H1 (cell line): Measurements from ENCODE around the gene CHI3L1. TPM values are rescaled to one million over a fixed set of nuclear protein-coding genes. Genes with fewer than 3 reads are reported as not detected.

ENCODE experiments used
- CTCF ChIA-PET: fragments of 300-600 bp; sonication (Branson Sonifier 250); formaldehyde crosslinking; loops from one replicate; lab custom pipeline; 2021; ENCODE audit not compliant: partially characterized antibody; lab: Charles Lee
- POLR2A ChIA-PET: fragments of 300-600 bp; sonication (Branson Sonifier 250); formaldehyde crosslinking; loops from one replicate; lab custom pipeline; 2021; ENCODE audit warnings: inconsistent platforms; ENCODE audit not compliant: partially characterized antibody; lab: Charles Lee
- DNase-seq, 2 experiments: peaks; one replicate each; pipeline versions ENCODE4 v3.0.0 to v3.0.0-alpha.2; 2010 to 2022; ENCODE audit warnings: low spot score in 2 of 2, low read depth in 1 of 2, mixed read lengths in 1 of 2
- FAIRE-seq: peaks from 2 replicates; lab custom pipeline; 2011; peaks lifted over from hg19 to GRCh38; lab: Jason Lieb, UNC
- H2AFZ ChIP-seq: 2 replicates; pipeline ENCODE4 v1.8.1; 2012; ENCODE audit warnings: low read length, inconsistent platforms
- H2AK5ac ChIP-seq: 2 replicates; pipeline ENCODE4 v1.6.1; 2013; ENCODE audit warnings: low read depth, low read length
- H2BK120ac ChIP-seq: replicated peaks from 2 replicates; pipeline ENCODE3; 2013; ENCODE audit warnings: low read depth, low read length, inconsistent platforms
- H2BK12ac ChIP-seq: 2 replicates; pipeline ENCODE4 v1.6.1; 2013; ENCODE audit warnings: low read depth, low read length
- H2BK15ac ChIP-seq: 2 replicates; pipeline ENCODE4 v1.6.1; 2013; ENCODE audit warnings: low read length
- H2BK20ac ChIP-seq: 2 replicates; pipeline ENCODE4 v1.6.1; 2013; ENCODE audit warnings: low read length
- H2BK5ac ChIP-seq: 2 replicates; pipeline ENCODE4 v1.6.1; 2013; ENCODE audit warnings: low read depth, low read length
- H3K14ac ChIP-seq: 2 replicates; pipeline ENCODE4 v1.6.1; 2013; ENCODE audit warnings: inconsistent platforms; ENCODE audit not compliant: insufficient read length
- H3K18ac ChIP-seq: 2 replicates; pipeline ENCODE4 v1.6.1; 2013; ENCODE audit warnings: low read length; ENCODE audit errors: extremely low read depth
- H3K23ac ChIP-seq: 2 replicates; pipeline ENCODE4 v1.6.1; 2013; ENCODE audit warnings: inconsistent platforms; ENCODE audit not compliant: insufficient read length
- H3K23me2 ChIP-seq: 2 replicates; pipeline ENCODE4 v1.6.1; 2013; ENCODE audit warnings: low read depth, low read length
- H3K27ac ChIP-seq: 2 replicates; pipeline ENCODE4 v1.6.1; 2011; ENCODE audit warnings: low read depth, low read length, inconsistent platforms
- H3K27me3 ChIP-seq, 4 experiments: replicated peaks in 1 of 4; 1 replicate in 1 of 4; 2 replicates in 3 of 4; pipeline versions ENCODE4 v1.6.1 to v1.8.1; 2011 to 2013; ENCODE audit warnings: low read length in 3 of 4, mild to moderate bottlenecking in 3 of 4, inconsistent platforms in 2 of 4, mixed read lengths in 2 of 4, moderate library complexity in 1 of 4; ENCODE audit not compliant: control insufficient read depth in 3 of 4, insufficient read depth in 3 of 4; ENCODE audit errors: extremely low read depth in 1 of 4
- H3K36me3 ChIP-seq, 4 experiments: 2 replicates each; pipeline versions ENCODE4 v1.6.1 to v1.8.1; 2011 to 2013; ENCODE audit warnings: mild to moderate bottlenecking in 4 of 4, low read length in 3 of 4, moderate library complexity in 2 of 4, control low read depth in 1 of 4, inconsistent platforms in 1 of 4; ENCODE audit not compliant: insufficient read depth in 4 of 4, control insufficient read depth in 2 of 4
- H3K4ac ChIP-seq: replicated peaks from 2 replicates; pipeline ENCODE3; 2013; ENCODE audit warnings: low read length, low read depth, mixed read lengths, inconsistent platforms; ENCODE audit not compliant: insufficient read length
- H3K4me1 ChIP-seq, 4 experiments: replicated peaks in 1 of 4; 1 replicate in 1 of 4; 2 replicates in 3 of 4; pipeline versions ENCODE4 v1.6.1 to v1.8.1; 2011 to 2013; ENCODE audit warnings: low read length in 3 of 4, inconsistent platforms in 2 of 4, mixed read lengths in 1 of 4; ENCODE audit not compliant: insufficient read depth in 4 of 4, control insufficient read depth in 3 of 4
- H3K4me2 ChIP-seq, 2 experiments: 2 replicates each; pipeline versions ENCODE4 v1.6.1 to v1.8.1; 2011 to 2013; ENCODE audit warnings: low read depth in 2 of 2, low read length in 2 of 2, control low read depth in 1 of 2, inconsistent platforms in 1 of 2, mild to moderate bottlenecking in 1 of 2; ENCODE audit not compliant: insufficient read depth in 1 of 2
- H3K4me3 ChIP-seq, 4 experiments: fragments of 200-600, 300-600 bp in 1 of 4; sonication (generic), shearing (Covaris generic), sonication (Bioruptor Twin) in 1 of 4; 2 replicates each; pipeline versions ENCODE4 v1.5.1 to v1.8.1; 2011 to 2016; ENCODE audit warnings: low read length in 4 of 4, low read depth in 3 of 4, control low read depth in 2 of 4, inconsistent platforms in 2 of 4, mild to moderate bottlenecking in 2 of 4, mixed read lengths in 1 of 4, moderate library complexity in 1 of 4; ENCODE audit not compliant: insufficient read depth in 2 of 4; ENCODE audit errors: extremely low read depth in 1 of 4
- H3K56ac ChIP-seq: replicated peaks from 2 replicates; pipeline ENCODE3; 2013; ENCODE audit warnings: low read depth, mild to moderate bottlenecking, mixed read lengths, low read length, inconsistent platforms; ENCODE audit not compliant: insufficient read length
- H3K79me1 ChIP-seq: 2 replicates; pipeline ENCODE4 v1.6.1; 2013; ENCODE audit warnings: low read depth, low read length, control low read depth
- H3K79me2 ChIP-seq, 2 experiments: 2 replicates each; pipeline versions ENCODE4 v1.6.1 to v1.8.1; 2012 to 2013; ENCODE audit warnings: low read length in 2 of 2, mild to moderate bottlenecking in 2 of 2, inconsistent platforms in 1 of 2; ENCODE audit not compliant: insufficient read depth in 2 of 2, control insufficient read depth in 1 of 2
- H3K9ac ChIP-seq, 4 experiments: replicated peaks in 1 of 4; 1 replicate in 1 of 4; 2 replicates in 3 of 4; pipeline versions ENCODE4 v1.6.1 to v1.8.1; 2011 to 2013; ENCODE audit warnings: low read depth in 3 of 4, low read length in 3 of 4, control low read depth in 2 of 4, mild to moderate bottlenecking in 2 of 4, moderate library complexity in 2 of 4, inconsistent platforms in 1 of 4; ENCODE audit errors: extremely low read depth in 1 of 4
- H3K9me3 ChIP-seq, 2 experiments: 2 replicates each; pipeline versions ENCODE4 v1.6.1 to v1.8.1; 2012 to 2013; ENCODE audit warnings: mild to moderate bottlenecking in 2 of 2, moderate library complexity in 2 of 2, control low read depth in 1 of 2, inconsistent platforms in 1 of 2, low read depth in 1 of 2, low read length in 1 of 2, mixed read lengths in 1 of 2; ENCODE audit not compliant: insufficient read depth in 2 of 2
- H4K20me1 ChIP-seq, 2 experiments: replicated peaks in 1 of 2; 2 replicates each; pipeline versions ENCODE3 to v1.8.1; 2011 to 2013; ENCODE audit warnings: inconsistent platforms in 2 of 2, low read length in 2 of 2, mild to moderate bottlenecking in 1 of 2; ENCODE audit not compliant: insufficient read depth in 2 of 2, control insufficient read depth in 1 of 2
- H4K5ac ChIP-seq: 2 replicates; pipeline ENCODE4 v1.6.1; 2013; ENCODE audit warnings: low read length, low read depth, mixed read lengths, inconsistent platforms; ENCODE audit not compliant: insufficient read length
- H4K8ac ChIP-seq: 2 replicates; pipeline ENCODE4 v1.8.0; 2013; ENCODE audit warnings: mild to moderate bottlenecking, moderate library complexity, low read length, inconsistent platforms; ENCODE audit not compliant: insufficient read depth; ENCODE audit errors: extremely low read depth
- H4K91ac ChIP-seq: replicated peaks from 2 replicates; pipeline ENCODE3; 2013; ENCODE audit warnings: low read length, mixed read lengths, inconsistent platforms; ENCODE audit not compliant: insufficient read length
- ATF2 ChIP-seq: IDR thresholded peaks from 2 replicates; pipeline ENCODE4 v1.6.1; 2012; ENCODE audit warnings: low read length, inconsistent platforms
- BACH1 ChIP-seq: IDR thresholded peaks from 2 replicates; pipeline ENCODE4 v1.6.1; 2012; ENCODE audit warnings: low read length, improper control_type of control experiment
- BCL11A ChIP-seq, 2 experiments: IDR thresholded peaks; one replicate each; pipeline ENCODE4 v1.6.1; 2011; ENCODE audit warnings: low read depth in 2 of 2, low read length in 2 of 2, mild to moderate bottlenecking in 2 of 2
- CREB1 ChIP-seq: IDR thresholded peaks from 2 replicates; pipeline ENCODE4 v1.6.1; 2012; ENCODE audit warnings: inconsistent platforms
- EZH2 ChIP-seq: fragments of 200-600 bp; sonication (generic); IDR thresholded peaks from 2 replicates; pipeline ENCODE4 v1.7.1; 2012; ENCODE audit warnings: low read depth, mild to moderate bottlenecking, moderate library complexity, low read length, inconsistent platforms; ENCODE audit not compliant: severe bottlenecking
- FOSL1 ChIP-seq: IDR thresholded peaks from 2 replicates; pipeline ENCODE4 v1.6.1; 2011; ENCODE audit warnings: mild to moderate bottlenecking, low read depth, low read length, moderate library complexity; ENCODE audit not compliant: insufficient read depth
- HDAC6 ChIP-seq: IDR thresholded peaks from one replicate; pipeline ENCODE4 v1.7.1; 2012; ENCODE audit warnings: low read depth, mild to moderate bottlenecking, inconsistent platforms, low read length, moderate library complexity
- JUND ChIP-seq: IDR thresholded peaks from 2 replicates; pipeline ENCODE4 v1.6.1; 2011; ENCODE audit warnings: mild to moderate bottlenecking, improper control_type of control experiment, low read length
- PHF8 ChIP-seq: fragments of 200-600 bp; sonication (generic); conservative IDR thresholded peaks from 2 replicates; pipeline ENCODE4 v1.7.1; 2012; ENCODE audit warnings: low read depth, mild to moderate bottlenecking, inconsistent platforms, low read length, moderate library complexity
- POU5F1 ChIP-seq: IDR thresholded peaks from 2 replicates; pipeline ENCODE4 v1.6.1; 2011; ENCODE audit warnings: low read depth, mild to moderate bottlenecking, low read length, moderate library complexity
- RNF2 ChIP-seq: fragments of 200-900, 300-1000 bp; sonication (generic); IDR thresholded peaks from 2 replicates; pipeline ENCODE4 v1.7.1; 2016; ENCODE audit warnings: borderline replicate concordance, low read depth, mild to moderate bottlenecking, antibody characterized with exemption, low read length; ENCODE audit not compliant: poor library complexity, severe bottlenecking; ENCODE audit errors: missing control alignments
- SIN3A ChIP-seq, 2 experiments: IDR thresholded peaks in 1 of 2; conservative IDR thresholded peaks in 1 of 2; 2 replicates each; pipeline ENCODE4 v1.6.1; 2011 to 2012; ENCODE audit warnings: low read length in 2 of 2, improper control_type of control experiment in 1 of 2, low read depth in 1 of 2, mild to moderate bottlenecking in 1 of 2
- SP2 ChIP-seq: IDR thresholded peaks from 2 replicates; pipeline ENCODE4 v1.6.1; 2012; ENCODE audit warnings: mild to moderate bottlenecking, low read length, inconsistent platforms
- WGBS, 2 experiments: shearing (Covaris generic) in 1 of 2; methylation state at CpG; one replicate each; pipeline versions ENCODE4 v1.1.6 to v1.1.7; 2013 to 2015; ENCODE audit warnings: low lambda C conversion rate in 2 of 2, mixed read lengths in 2 of 2, inconsistent platforms in 1 of 2, low coverage in 1 of 2, missing lambda C conversion rate in 1 of 2; ENCODE audit not compliant: insufficient replicate concordance in 2 of 2, insufficient coverage in 1 of 2, insufficient read length in 1 of 2; ENCODE audit errors: extremely low coverage in 1 of 2, missing lambda C conversion rate in 1 of 2; 5-methylcytosine and 5-hydroxymethylcytosine counted together
- polyA plus RNA-seq, 7 experiments: library from polyadenylated mRNA; depleted of rRNA in 3 of 7; stranded (reverse) in 5 of 7; unstranded in 2 of 7; fragments of >200 nt in 5 of 7; fragments of 200-250 nt in 2 of 7; gene quantifications; 1 replicate in 5 of 7; 2 replicates in 1 of 7; 4 replicates in 1 of 7; pipeline versions ENCODE4 v1.2.1 to v1.2.3, GENCODE V29; 2011 to 2013; ENCODE audit warnings: missing spikeins in 2 of 7, mixed read lengths in 2 of 7
- total RNA-seq: library from RNA; stranded (reverse); fragmentation: NEBNext Ultra II Directional; extraction: Animal tissue kit (Norgen Biotek cat#: 25700); gene quantifications from 2 replicates; pipeline ENCODE4 v1.2.1, GENCODE V29; 2021

Gene CHI3L1
- total and polyA plus RNA-seq, 2 of the 8 experiments (the other 6 are each of a cell fraction or from before 2014, with no cell fraction given): 1.0 TPM; not detected in 1

- TF ChIP-seq RNF2 (no peak), CREB1 (no peak), JUND (no peak), ATF2 (no peak), EZH2 (no peak), PHF8 (no peak), BCL11A (IDR thresholded peaks at IDR 0.05; ENCODE audit: low read depth in 2 of 2, low read length in 2 of 2) (no peak), FOSL1 (no peak), POU5F1 (no peak), SP2 (no peak), HDAC6 (no peak), SIN3A (conservative IDR thresholded peaks at IDR 0.05 in 1 of 2, IDR thresholded peaks at IDR 0.05 in 1 of 2; ENCODE audit: low read depth in 1 of 2, low read length in 2 of 2) (no peak), BACH1 (no peak)
- TF ChIP-seq, all 59 proteins: peak for 0
- no peak overlapping the region for H3K4me2 ChIP-seq
- H3K23me2 ChIP-seq: no peaks in the 10 kb centered on the region
- H3K18ac ChIP-seq: no peak overlapping the region
- H3K27ac ChIP-seq: no peak overlapping the region
- no peaks in the 10 kb centered on the region for H4K20me1 ChIP-seq
- no peak overlapping the region for H4K91ac ChIP-seq
- H3K79me1 ChIP-seq: no peaks in the 10 kb centered on the region
- no peak overlapping the region for H3K4ac ChIP-seq
- no peak overlapping the region for H3K56ac ChIP-seq
- DNase-seq: no peak
- no peak overlapping the region for H4K8ac ChIP-seq
- no peak overlapping the region for H2BK12ac ChIP-seq
- no peak for FAIRE-seq
- peaks cover 0 to 3% (median 2%) of the 10 kb centered on the region in 4 experiments; a peak in 2 of 7 replicates for H3K4me1 ChIP-seq
- H3K14ac ChIP-seq: no peak overlapping the region
- no peaks in the 10 kb centered on the region for H3K27me3 ChIP-seq
- no peak overlapping the region for H2AFZ ChIP-seq
- H2BK5ac ChIP-seq: no peak overlapping the region
- WGBS, 2 experiments: 80% methylated on average over 10 of the region's 10 CpGs; no CpG with 5 or more reads in 1 of the 2 experiments
- CTCF ChIA-PET: interaction anchor here (1.1 to 12.8 kb wide), 9 partner anchors 13 to 140 kb away, joined by 3 to 140 read pairs (median 17); no protein-coding TSS in a partner anchor
- no peaks in the 10 kb centered on the region for H3K79me2 ChIP-seq
- H3K9ac ChIP-seq: no peak overlapping the region
- H3K23ac ChIP-seq: no peak overlapping the region
- no peaks in the 10 kb centered on the region for H3K9me3 ChIP-seq
- no peak overlapping the region for H2AK5ac ChIP-seq
- H2BK15ac ChIP-seq: no peak overlapping the region
- H4K5ac ChIP-seq: no peak overlapping the region
- H2BK120ac ChIP-seq: no peak overlapping the region
- H3K4me3 ChIP-seq: no peak overlapping the region
- H3K36me3 ChIP-seq: no peaks in the 10 kb centered on the region
- H2BK20ac ChIP-seq: no peak overlapping the region
- POLR2A ChIA-PET: no interaction called here
Measured at GRCh38 chr1:203179667-203180005, 6.9 kb downstream of the CHI3L1 start.
